SU-DHL-6 (cell line): Measurements from ENCODE around the gene RPRML.

Experiments used
- CTCF ChIP-seq: fragments of 200-600 bp; sonication (generic); IDR thresholded peaks from one replicate; pipeline ENCODE4 v1.5.1; 2017; ENCODE audit warnings: antibody characterized with exemption, mild to moderate bottlenecking, low read length, moderate library complexity; ENCODE audit not compliant: insufficient read depth, poor library complexity, severe bottlenecking
- EZH2phosphoT487 ChIP-seq: fragments of 200-600 bp; sonication (generic), shearing (Covaris generic); conservative IDR thresholded peaks from 2 replicates; pipeline ENCODE4 v1.6.1; 2018; ENCODE audit warnings: mild to moderate bottlenecking, antibody characterized with exemption, low read length, moderate library complexity, mixed read lengths

GRCh38 chr17:47004906-47005305 lies 25.9 kb upstream of the RPRML start:
- TF ChIP-seq CTCF (no peak), EZH2phosphoT487 (no peak)
